DMS114 treated with DMSO at 0.1 percent for 48 hours (cell line): Measurements from ENCODE around the gene ZNF575.
"Not testable (repeated sequence)": the region's sequence is repeated elsewhere in the genome, so short reads cannot be mapped to it uniquely, and the experiment has no call there.

ENCODE experiments used
- DNase-seq: peaks from one replicate; lab custom pipeline; 2025; ENCODE audit not compliant: unreplicated experiment; lab: John Stamatoyannopoulos, UW

The ZNF575 gene

GRCh38 chr19:43541920-43542650 lies 9.1 kb downstream of the ZNF575 start:
- no peak for DNase-seq

GRCh38 chr19:43544077-43544476 lies 11.1 kb downstream of the ZNF575 start:
- no peak for DNase-seq

- DNase-seq: no peak
These were observed 12.3 kb downstream of the ZNF575 start for GRCh38 chr19:43545276-43545675.

GRCh38 chr19:43545981-43546380 lies 13.0 kb downstream of the ZNF575 start:
- no peak for DNase-seq

- DNase-seq: no peak
These were observed 13.6 kb downstream of the ZNF575 start for GRCh38 chr19:43546581-43546980.

GRCh38 chr19:43547926-43548325 lies 14.9 kb downstream of the ZNF575 start:
- not testable (repeated sequence) for DNase-seq

- DNase-seq: no peak
These were observed 15.7 kb downstream of the ZNF575 start for GRCh38 chr19:43548706-43549105.

GRCh38 chr19:43551399-43552197 lies 18.6 kb downstream of the ZNF575 start:
- DNase-seq: no peak

GRCh38 chr19:43552198-43552450 lies 19.1 kb downstream of the ZNF575 start:
- DNase-seq: no peak

GRCh38 chr19:43552616-43553015 lies 19.6 kb downstream of the ZNF575 start:
- DNase-seq: no peak

- DNase-seq: no peak
These were observed 20.7 kb downstream of the ZNF575 start for GRCh38 chr19:43553656-43554055.

GRCh38 chr19:43554317-43554895 lies 21.4 kb downstream of the ZNF575 start:
- DNase-seq: no peak

- peak; percentile 22 for DNase-seq
These were observed 22.3 kb downstream of the ZNF575 start for GRCh38 chr19:43555185-43555770.

- no peak for DNase-seq
These were observed 27.7 kb downstream of the ZNF575 start for GRCh38 chr19:43560687-43561086.

- no peak for DNase-seq
These were observed 28.4 kb downstream of the ZNF575 start for GRCh38 chr19:43561139-43561970.

- DNase-seq: no peak
These were observed 29.3 kb downstream of the ZNF575 start for GRCh38 chr19:43562226-43562697.

GRCh38 chr19:43562698-43563241 lies 29.8 kb downstream of the ZNF575 start:
- DNase-seq: no peak

GRCh38 chr19:43563816-43564457 lies 30.9 kb downstream of the ZNF575 start:
- DNase-seq: no peak

GRCh38 chr19:43564800-43565199 lies 31.8 kb downstream of the ZNF575 start:
- no peak for DNase-seq

- DNase-seq: no peak
These were observed 36.7 kb downstream of the ZNF575 start for GRCh38 chr19:43569657-43570056.
